Activated CD8-positive, alpha-beta memory T cell treated with anti-CD3 and anti-CD28 coated beads for 4 hours (primary cell): ENCODE results near the gene PI4KB.

Experiments
- DNase-seq, 2 donors: peaks; one replicate each; pipeline ENCODE4 v3.0.0-alpha.2; 2020; ENCODE audit warnings: low read depth in 2 of 2

PI4KB gene

GRCh38 chr1:151311589-151312331 is 15.5 kb downstream of the PI4KB start:
- peak; percentile 66 to 78 for DNase-seq

- no peak for DNase-seq
Measured at GRCh38 chr1:151311011-151311410, 16.2 kb downstream of the PI4KB start.

- no peak for DNase-seq
Measured at GRCh38 chr1:151309811-151310323, 17.3 kb downstream of the PI4KB start.

GRCh38 chr1:151294742-151295462 is 32.3 kb downstream of the PI4KB start:
- no peak for DNase-seq

GRCh38 chr1:151293093-151293492 is 34.1 kb downstream of the PI4KB start:
- no peak for DNase-seq

GRCh38 chr1:151292207-151293030 is 34.8 kb downstream of the PI4KB start:
- peak in 1 of 2 donors; percentile 7 for DNase-seq

GRCh38 chr1:151290709-151291303 is 36.4 kb downstream of the PI4KB start:
- no peak for DNase-seq

GRCh38 chr1:151289991-151290708 is 37.1 kb downstream of the PI4KB start:
- no peak for DNase-seq

GRCh38 chr1:151289080-151289935 is 37.9 kb downstream of the PI4KB start:
- no peak for DNase-seq

- no peak for DNase-seq
Measured at GRCh38 chr1:151288502-151288901, 38.7 kb downstream of the PI4KB start.

- DNase-seq = no peak
Measured at GRCh38 chr1:151287767-151288500, 39.3 kb downstream of the PI4KB start.

GRCh38 chr1:151287341-151287699 is 39.9 kb downstream of the PI4KB start:
- DNase-seq = no peak

GRCh38 chr1:151286619-151287340 is 40.4 kb downstream of the PI4KB start:
- no peak for DNase-seq

GRCh38 chr1:151284013-151284577 is 43.1 kb downstream of the PI4KB start:
- no peak for DNase-seq

- peak in 1 of 2 donors; percentile 5 for DNase-seq
Measured at GRCh38 chr1:151282883-151283725, 44.1 kb downstream of the PI4KB start.

- peak; percentile 96 for DNase-seq
Measured at GRCh38 chr1:151281969-151282882, 45.0 kb downstream of the PI4KB start, which contains the start of gene ZNF687. ZNF687 (plus strand) TSS chr1:151282299; CDS start chr1:151286292, 3,993 bp downstream.
